CD4-positive, alpha-beta T cell treated with Interleukin-21 for 1 hour (primary cell): Measurements from ENCODE around the gene CCDC68.

Experiments used
- DNase-seq: peaks from one replicate; pipeline ENCODE4 v3.0.0-alpha.2; 2020

The CCDC68 gene

DNA sequence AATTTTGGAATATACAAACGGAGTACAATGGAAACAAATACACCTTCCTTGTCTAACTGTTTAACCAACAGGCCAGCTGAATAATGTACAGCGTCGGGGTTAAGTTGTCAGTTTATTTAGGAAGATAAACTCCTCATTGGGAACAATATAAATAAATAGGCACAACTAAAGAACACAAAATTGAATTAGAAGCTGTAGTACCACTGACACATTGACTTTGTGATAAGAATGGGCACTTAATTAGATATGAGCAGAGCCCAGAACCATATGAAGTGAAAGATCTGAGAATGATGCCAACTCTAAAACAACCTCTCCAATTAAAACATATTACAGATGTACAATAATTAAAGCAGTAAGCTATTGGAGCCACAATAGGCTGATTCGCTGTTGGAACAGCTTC, 44.4 kb downstream of the CCDC68 start:
- no peak for DNase-seq

DNA sequence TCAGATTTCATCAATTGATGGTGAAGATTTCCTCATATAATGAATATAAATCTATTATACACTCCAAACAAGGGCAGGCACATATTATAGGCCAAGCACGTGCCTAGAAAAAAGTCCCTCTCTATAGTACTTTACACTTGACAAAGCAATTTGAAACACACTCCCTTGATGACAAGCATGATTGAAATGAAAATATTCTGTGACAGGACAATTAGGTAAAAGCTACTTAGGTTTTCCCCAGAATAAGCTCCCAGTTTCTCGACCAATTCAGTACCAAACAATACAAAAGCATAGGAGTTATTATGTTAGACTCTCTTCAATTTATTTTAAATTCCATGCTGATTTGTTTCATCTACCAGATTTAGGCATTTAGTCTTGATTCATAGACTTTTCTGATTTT, 47.7 kb downstream of the CCDC68 start:
- no peak for DNase-seq

DNA sequence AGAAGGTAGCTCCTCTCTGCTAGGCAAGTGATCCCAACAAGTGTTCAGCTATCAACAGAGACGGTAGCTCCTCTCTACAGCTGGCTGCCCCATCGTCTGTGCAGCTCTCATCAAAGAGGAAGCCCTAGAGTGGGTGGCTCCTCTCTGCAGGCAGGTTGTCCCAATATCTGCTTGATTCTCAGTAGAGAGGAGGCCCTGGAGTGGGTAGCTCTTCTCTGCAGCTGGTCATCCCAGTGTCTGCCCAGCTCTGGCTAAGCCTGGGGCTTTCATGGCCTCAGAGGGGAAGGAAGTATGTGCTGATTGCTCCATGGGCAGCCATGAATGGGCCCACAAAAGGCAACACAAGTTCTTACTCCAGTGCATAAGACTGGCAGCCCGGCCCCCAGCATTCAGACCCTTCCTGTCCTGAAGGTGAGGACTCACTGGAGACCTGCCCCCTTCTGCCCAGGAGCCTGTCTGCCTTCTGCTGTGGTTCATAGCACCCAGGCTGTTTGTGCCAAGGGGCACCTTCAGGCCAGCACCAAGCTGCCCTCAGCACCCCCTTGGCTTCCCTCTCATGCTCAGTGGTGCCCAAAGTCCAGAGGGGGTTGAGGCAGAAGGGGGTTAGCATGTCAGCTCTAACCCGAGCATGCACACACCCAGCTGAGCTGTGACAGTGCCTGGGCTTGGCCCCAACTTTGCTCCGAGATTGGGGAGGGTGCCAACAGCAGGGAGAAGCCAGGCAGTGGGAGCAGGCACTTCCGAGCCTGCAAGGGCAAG, 48.9 kb downstream of the CCDC68 start:
- DNase-seq = no peak

DNA sequence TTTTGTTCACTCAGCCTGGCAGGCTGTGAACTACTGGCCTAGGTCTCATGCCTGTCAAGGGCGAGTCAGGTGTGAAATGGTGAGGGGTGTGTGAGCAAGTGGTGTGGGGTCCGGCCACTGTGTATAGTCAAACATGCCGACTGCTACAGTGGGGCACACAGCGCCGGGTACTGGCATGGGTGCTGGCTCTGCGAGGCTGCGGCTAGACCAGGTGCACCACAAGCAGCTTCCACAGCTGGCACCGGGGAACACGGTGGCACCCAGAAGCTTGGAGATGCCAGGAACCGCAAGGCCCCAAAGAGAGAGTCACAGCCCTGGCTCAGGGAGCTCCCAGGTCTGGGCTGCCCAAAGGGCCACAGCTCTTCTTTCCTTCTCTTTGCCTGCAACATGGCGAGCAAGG, 49.7 kb downstream of the CCDC68 start:
- DNase-seq = no peak

DNA sequence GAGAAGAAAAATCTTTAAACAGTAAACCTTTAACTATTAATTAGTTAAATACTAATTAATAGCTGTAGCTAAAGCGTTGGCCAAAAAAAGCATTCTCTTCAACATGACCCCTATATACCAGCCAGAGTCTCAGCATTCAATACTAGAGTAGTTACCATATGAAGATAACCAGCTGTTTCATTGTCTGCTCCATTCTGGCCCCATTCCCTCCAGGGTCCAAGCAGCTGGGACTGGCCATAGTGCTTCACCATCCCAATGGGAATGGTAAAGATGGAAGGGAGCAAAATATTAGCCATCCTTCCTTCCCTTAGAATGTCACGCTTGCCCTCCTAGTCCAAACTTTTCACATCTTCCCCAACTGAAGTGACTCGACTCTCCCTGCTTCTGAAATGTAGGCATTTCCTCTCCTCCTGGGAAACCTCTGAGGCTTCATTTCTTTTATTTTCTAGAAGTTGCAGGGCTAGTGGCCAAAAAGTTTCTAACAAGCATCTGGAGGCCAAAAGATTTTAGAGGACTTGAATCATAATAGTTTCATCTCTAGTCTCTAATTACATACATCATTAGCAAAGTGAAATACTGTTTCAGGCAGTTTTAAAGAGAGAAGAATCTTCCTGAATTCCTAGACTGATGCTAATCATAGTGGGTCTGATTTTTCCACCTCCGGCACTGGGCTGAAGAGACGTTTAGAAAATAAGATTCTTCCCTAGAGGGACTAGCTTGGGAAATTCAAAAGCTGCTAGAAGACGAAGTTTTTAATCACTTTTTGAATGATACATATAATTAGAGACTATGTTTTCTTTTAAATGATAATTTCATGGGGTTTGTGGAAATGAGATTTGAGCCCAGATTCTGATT, 52.7 kb downstream of the CCDC68 start:
- no peak for DNase-seq

DNA sequence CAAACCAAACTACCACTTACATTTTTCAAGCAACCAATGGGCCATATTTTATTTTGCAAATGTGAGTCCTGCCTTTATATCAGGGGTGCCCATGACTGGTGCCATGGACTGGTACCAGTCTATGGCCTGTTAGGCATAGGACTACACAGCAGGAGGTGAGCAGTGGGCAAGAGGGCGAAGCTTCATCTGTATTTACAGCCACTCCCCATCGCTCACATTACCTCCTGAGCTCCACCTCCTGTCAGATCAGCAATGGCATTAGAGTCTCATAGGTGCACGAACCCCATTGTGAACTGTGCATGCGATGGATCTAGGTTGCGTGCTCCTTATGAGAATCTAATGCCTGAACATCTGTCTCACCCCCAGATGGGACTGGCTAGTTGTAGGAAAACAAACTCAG, 53.6 kb downstream of the CCDC68 start:
- no peak for DNase-seq

DNA sequence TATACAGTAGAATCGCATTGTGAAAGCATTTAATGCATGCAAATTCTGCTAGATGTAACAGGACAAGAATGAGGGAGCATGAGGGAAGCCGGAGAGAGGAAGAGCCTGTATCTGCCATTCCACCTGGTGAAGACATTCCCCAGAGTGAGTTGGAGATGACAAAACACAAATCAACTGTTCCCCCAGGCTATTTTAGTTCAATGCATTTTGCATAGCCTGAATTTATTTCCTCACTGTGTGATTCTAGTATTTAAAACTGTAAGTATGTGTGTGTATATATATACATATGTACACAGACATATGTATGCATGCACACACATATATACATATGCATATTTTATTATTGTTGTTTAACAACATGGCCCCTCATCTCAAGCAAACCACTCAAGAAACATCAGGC, 54.7 kb downstream of the CCDC68 start:
- no peak for DNase-seq

DNA sequence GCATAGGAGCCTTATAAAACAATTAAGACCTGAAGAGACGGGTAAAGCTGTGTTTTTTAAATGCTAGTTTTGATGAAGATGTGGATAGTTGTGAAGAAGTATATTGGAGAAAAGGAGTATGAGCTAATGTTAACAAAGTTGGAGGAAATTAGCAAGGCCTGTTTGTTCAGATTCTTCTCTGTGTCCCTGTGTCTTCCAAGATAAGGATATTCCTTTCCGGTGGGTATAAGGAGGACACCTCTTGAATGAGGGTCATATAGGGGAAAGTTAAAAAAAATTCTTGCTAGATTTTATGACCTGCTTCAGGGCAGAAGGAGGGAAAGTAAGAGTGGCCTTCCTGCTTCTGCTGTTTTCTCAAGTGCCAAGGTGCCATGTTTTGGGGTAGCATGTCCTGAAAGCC, 59.0 kb downstream of the CCDC68 start:
- no peak for DNase-seq

DNA sequence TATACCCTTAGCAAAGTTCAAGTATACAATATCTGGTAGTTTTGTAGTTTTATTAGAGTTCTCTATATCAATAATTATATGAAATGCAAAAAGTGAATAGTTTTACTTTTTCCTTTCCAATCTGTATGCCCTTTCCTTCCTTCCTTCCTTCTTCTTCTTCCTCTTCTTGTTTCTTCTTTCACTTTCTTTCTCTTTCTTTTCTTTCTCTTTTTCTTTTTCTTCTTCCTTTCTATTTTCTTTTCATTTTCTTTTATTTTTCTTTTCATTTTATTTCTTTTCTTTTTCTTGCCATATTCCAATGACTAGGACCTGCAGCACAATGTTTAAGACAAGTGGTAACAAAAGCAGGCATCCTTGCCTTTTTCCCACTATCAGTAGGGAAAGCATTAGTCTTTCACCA, 59.8 kb downstream of the CCDC68 start:
- DNase-seq = no peak

DNA sequence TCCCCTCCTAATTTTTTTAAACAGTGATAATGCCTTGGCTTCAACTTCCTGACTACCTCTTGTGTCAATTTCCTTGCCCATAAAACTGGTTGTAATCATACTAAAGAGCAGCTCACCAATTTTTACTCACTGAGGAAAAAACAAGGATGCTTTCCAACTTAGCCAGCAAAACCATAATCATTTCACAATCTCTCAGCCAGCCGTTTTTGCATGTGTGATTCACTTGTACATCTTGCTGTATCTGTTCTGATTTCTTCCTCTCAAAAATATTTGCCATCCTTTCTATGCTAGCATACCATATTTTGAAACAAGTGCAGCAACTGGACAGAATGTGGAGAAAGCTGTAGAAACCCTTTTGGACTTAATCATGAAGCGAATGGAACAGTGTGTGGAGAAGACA, 70.3 kb downstream of the CCDC68 start:
- no peak for DNase-seq

DNA sequence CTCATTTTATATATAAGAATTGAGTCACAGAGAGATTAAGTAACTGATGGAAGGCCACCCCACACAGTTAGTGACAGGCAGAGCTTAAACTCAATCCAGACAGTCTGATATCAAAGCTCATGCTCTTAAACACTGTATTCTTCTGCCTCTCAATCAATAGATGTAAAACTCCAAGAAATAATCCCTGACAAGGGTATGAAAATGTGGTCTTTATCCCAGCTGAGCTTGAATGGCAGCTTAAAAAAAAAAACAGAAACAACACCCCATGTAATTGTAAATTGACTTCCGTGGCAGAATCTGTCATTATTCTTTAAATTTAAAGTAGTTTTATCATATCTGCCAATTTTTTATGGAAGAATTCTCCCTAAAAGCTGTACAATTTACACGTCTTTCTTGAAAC, 70.9 kb downstream of the CCDC68 start:
- DNase-seq = no peak

DNA sequence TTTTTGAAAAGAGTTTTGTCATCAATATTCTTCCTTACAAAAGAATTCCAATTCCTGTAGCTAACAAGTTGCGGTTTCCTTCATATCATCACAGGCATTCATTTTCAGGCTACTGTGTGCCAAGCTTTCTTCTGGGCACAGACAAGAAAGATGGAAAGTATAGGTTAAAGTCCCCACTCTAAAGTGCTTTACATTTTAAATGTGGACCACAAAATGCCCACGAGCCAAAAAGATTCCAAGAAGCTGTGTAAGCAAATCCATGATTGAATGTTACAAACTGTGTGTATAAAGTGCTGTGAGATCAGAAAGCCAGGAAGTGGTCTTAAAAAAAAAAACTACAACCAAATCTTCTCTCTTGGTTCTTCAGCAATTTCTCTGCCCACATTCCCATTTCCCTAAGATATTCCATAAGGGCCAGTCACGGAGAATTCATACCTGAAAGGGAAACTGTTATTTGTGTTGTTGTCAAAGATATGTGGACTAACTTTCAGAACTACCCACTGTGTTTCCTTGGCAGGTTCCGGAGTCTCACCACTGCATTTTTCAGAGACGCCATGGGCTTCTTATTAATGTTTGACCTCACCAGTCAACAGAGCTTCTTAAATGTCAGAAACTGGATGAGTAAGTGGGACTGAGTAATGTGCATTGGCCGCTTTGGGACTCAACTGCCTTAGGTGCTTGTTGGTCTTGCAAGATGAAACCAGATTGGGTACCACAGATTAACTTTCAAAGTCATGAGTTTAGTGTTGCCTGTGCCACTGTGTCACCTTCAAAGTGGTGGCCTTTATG, 75.3 kb downstream of the CCDC68 start:
- no peak for DNase-seq

DNA sequence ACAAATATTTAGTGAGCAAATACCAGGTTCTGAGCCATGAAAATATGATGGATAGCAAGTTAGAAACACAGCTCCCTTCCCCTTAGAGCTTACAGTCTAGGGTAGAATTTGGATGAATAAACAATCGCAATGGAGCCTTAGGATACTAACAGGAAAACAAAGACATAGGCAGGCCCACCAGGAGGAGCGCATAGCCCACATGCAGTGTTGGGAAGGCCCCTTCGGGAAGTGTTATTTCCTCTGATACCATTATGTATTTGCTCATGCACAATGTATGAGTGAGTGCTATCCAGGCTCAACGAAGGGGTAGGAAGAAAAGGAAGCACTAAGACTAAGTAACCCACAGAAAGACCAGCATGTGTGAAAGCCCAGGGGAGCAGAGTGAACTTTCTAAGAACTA, 76.9 kb downstream of the CCDC68 start:
- no peak for DNase-seq

DNA sequence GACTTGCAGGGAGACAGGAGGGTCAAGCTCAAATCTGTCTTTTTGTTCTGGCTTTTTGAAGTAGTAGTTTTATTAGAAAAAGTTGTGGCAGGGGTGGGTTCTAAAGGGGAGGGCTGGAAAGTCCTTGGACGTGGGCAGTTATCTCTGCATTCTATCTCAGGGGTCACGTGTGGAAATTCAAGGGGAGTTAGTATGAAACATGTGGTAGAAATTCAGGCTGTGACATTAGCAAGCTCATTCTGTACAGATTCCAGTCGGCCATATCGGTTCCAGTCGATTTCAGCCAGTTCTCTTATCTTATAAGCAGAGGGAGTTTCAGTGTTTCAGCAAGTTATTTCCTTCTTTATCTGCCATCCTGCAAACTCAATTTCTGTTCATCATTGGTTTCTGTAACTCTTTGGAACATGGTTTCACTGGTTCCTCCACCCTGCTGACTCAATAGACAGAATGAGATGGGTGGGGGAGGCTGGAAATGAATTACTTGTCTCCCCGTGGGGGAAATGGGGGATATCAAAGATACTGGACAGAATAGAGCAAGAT, 78.0 kb downstream of the CCDC68 start:
- DNase-seq = no peak

DNA sequence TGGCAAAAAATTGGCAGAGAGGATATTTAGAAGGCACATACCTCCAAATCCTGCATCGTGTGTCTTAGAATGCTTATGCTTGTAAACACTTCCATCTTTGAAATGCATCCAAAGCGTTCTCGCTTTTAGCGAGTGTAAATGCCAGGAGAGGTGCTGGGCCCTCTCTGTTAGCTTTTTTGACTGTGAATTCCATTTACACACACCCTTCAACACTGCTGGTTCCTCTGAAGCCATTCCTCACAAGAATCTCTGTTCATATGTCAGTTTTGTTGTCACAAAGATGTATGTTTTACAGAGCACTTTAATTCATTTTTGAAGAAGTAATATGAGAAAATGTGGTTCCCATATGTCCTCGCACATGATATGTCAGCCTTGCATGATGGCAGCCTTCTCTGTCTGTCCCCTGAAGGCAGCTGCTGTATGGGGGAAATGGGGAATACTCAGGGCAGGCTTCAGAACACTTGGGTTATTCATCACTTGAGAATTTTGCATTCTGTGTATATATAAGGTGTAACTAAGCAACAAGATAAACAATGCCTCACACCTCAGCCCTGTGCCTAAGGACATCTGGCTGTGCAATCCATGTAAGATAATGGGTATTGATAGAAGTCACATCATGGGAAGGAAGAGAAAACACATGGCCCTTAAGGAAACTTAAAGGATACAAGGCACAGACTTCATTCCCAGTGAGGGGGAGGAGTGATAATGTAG, 78.7 kb downstream of the CCDC68 start:
- DNase-seq = no peak

DNA sequence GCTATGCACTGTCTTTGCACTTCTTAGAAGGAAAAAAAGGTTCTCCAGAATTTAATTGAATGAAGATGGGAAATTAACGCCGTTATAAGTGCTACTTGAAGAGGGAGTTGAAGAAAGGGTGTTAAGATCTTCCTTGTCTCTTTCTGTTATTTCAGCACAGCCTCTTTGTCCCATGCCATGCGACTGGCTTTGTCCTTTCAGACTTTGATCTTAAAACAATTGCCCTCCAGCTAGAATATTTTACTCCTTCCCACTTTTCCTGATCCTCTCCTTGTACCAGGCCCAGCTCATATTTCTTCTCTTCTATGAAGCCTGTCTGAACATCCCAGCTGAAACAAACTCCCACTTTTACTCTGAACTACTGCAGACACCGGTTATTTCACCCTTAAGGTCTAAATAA, 79.6 kb downstream of the CCDC68 start:
- no peak for DNase-seq

DNA sequence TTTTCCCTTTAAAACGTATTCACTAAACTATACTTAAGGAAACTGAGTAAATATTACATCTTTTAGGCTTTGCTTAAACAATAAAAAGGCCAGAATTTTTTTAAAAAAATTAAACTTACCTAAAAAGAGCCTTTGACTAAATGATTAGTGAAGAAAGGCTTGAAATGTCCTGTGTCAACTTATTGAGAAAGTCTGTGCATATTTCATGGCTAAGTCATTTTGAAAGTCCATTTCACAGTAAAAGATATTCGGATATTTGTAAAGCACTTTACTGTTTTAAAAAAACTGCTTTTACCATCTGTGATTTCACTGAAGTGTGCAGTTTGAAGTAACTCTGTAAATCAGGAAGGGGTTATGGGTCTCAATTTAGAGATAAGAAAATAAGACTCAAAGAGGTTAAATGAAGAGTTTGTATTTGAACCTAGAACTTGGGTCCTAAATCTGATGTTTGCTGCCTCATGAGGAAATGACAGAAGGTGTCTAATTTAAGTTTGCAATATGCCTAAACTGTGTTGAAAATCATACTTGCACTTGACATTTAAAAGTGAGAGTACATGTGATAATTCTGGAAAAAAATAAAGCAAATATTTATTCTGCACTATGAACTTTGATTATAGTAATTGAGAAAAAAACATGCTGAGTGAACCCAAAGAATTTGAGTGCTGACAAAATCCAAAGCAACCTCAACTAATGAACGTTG, 80.5 kb downstream of the CCDC68 start:
- DNase-seq = no peak

DNA sequence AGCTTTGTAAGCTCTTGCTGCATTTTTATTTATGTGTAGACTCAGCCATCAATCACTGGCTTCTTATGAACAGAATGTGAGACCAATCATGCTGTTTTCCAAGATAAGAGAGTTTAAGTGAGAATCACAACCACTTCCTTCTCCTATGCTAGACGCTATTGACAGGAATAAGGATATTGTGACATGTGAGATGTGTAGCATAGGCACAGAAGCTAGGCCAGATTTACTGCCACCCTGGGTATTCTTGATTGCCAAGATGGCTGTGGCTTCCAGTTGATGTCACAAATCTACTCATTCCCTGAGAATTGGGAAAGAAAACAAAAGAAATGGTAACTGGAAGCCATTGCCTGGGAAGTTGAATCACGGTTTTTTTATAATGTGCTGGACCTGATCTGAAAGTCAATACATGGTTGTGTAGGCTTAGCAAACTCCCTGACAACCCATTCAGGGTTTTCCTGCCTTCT, 81.1 kb downstream of the CCDC68 start:
- DNase-seq = no peak

DNA sequence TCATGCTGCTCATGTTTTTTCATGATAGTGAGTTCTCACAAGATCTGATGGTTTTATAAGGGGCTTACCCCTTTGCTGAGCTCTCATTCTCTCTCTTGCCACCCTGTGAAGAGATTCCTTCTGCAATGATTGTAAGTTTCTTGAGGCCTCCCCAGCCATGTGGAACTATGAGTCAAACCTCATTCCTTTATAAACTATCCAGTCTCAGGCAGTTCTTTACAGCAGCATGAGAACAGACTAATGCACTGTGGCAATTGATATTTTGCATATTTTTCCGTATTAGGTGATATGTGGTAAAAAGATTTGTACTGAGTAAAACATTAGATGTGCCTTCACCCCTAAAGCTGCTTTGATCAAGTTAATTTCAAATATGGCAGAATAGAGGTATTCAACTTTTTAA, 82.2 kb downstream of the CCDC68 start:
- DNase-seq = no peak

DNA sequence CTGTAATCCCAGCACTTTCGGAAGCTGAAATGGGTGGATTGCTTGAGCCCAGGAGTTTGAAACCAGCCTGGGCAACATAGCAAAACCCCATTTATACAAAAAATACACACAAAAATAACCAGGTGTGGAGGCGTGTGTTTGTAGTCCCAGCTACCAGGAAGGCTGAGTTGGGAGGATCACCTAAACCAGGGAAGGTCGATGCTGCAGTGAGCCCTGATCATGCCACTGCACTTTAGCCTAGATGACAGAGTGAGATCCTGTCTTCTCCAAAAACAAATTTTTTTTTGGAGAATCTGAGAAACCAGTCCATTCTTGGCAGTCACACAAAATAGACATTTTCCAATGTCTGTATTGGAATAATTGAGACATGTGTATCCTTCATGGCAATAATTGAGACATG, 84.2 kb downstream of the CCDC68 start:
- no peak for DNase-seq

DNA sequence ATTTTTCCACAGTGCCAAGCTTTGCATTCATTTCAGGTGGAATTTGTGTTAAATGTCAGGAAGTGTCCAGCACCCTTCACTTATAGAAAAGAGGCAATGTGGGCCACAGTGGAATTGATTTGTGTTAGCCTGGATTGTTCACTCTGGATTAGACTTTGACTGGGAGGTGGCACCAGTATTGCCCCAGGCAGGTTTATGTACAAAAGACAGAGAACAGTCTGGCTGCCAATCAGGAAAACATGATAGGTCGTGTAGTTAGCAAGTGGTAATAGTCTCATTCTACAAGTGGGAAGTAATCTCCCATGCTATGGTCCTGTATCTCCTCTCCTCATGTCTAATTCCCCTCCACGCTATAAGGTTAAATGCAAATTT, 85.4 kb downstream of the CCDC68 start:
- no peak for DNase-seq

DNA sequence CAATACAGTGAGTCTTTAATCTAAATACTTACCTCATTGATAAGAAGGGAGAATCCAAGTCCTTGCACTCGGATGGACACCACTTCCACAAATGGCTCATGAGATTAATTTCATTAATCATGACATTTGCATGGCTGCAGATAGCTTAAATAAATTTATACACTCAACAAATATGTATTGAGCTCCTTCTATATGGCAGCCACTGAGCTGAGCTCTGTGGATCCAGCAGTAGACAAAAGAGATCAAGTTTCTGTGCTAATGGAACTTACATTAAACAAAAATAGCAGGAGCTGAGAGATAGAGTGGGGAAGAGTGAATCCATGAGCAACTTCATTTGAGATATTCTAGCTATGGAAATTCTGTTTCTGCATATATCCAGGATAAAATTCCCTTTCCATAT, 86.6 kb downstream of the CCDC68 start:
- no peak for DNase-seq
